H1 (cell line): ENCODE results near the gene METRN. TPM values are rescaled to one million over a fixed set of nuclear protein-coding genes. Genes with fewer than 3 reads are reported as not detected.

ENCODE experiments used
- CTCF ChIA-PET: fragments of 300-600 bp; sonication (Branson Sonifier 250); formaldehyde crosslinking; loops from one replicate; lab custom pipeline; 2021; ENCODE audit not compliant: partially characterized antibody; lab: Charles Lee
- POLR2A ChIA-PET: fragments of 300-600 bp; sonication (Branson Sonifier 250); formaldehyde crosslinking; loops from one replicate; lab custom pipeline; 2021; ENCODE audit warnings: inconsistent platforms; ENCODE audit not compliant: partially characterized antibody; lab: Charles Lee
- DNase-seq, 2 experiments: peaks; one replicate each; pipeline versions ENCODE4 v3.0.0 to v3.0.0-alpha.2; 2010 to 2022; ENCODE audit warnings: low spot score in 2 of 2, low read depth in 1 of 2, mixed read lengths in 1 of 2
- FAIRE-seq: peaks from 2 replicates; lab custom pipeline; 2011; peaks lifted over from hg19 to GRCh38; lab: Jason Lieb, UNC
- H2AFZ ChIP-seq: 2 replicates; pipeline ENCODE4 v1.8.1; 2012; ENCODE audit warnings: low read length, inconsistent platforms
- H2AK5ac ChIP-seq: 2 replicates; pipeline ENCODE4 v1.6.1; 2013; ENCODE audit warnings: low read depth, low read length
- H2BK120ac ChIP-seq: replicated peaks from 2 replicates; pipeline ENCODE3; 2013; ENCODE audit warnings: low read depth, low read length, inconsistent platforms
- H2BK12ac ChIP-seq: 2 replicates; pipeline ENCODE4 v1.6.1; 2013; ENCODE audit warnings: low read depth, low read length
- H2BK15ac ChIP-seq: 2 replicates; pipeline ENCODE4 v1.6.1; 2013; ENCODE audit warnings: low read length
- H2BK20ac ChIP-seq: 2 replicates; pipeline ENCODE4 v1.6.1; 2013; ENCODE audit warnings: low read length
- H2BK5ac ChIP-seq: 2 replicates; pipeline ENCODE4 v1.6.1; 2013; ENCODE audit warnings: low read depth, low read length
- H3K14ac ChIP-seq: 2 replicates; pipeline ENCODE4 v1.6.1; 2013; ENCODE audit warnings: inconsistent platforms; ENCODE audit not compliant: insufficient read length
- H3K18ac ChIP-seq: 2 replicates; pipeline ENCODE4 v1.6.1; 2013; ENCODE audit warnings: low read length; ENCODE audit errors: extremely low read depth
- H3K23ac ChIP-seq: 2 replicates; pipeline ENCODE4 v1.6.1; 2013; ENCODE audit warnings: inconsistent platforms; ENCODE audit not compliant: insufficient read length
- H3K23me2 ChIP-seq: 2 replicates; pipeline ENCODE4 v1.6.1; 2013; ENCODE audit warnings: low read depth, low read length
- H3K27ac ChIP-seq: 2 replicates; pipeline ENCODE4 v1.6.1; 2011; ENCODE audit warnings: low read depth, low read length, inconsistent platforms
- H3K27me3 ChIP-seq, 4 experiments: replicated peaks in 1 of 4; 1 replicate in 1 of 4; 2 replicates in 3 of 4; pipeline versions ENCODE4 v1.6.1 to v1.8.1; 2011 to 2013; ENCODE audit warnings: low read length in 3 of 4, mild to moderate bottlenecking in 3 of 4, inconsistent platforms in 2 of 4, mixed read lengths in 2 of 4, moderate library complexity in 1 of 4; ENCODE audit not compliant: control insufficient read depth in 3 of 4, insufficient read depth in 3 of 4; ENCODE audit errors: extremely low read depth in 1 of 4
- H3K36me3 ChIP-seq, 4 experiments: 2 replicates each; pipeline versions ENCODE4 v1.6.1 to v1.8.1; 2011 to 2013; ENCODE audit warnings: mild to moderate bottlenecking in 4 of 4, low read length in 3 of 4, moderate library complexity in 2 of 4, control low read depth in 1 of 4, inconsistent platforms in 1 of 4; ENCODE audit not compliant: insufficient read depth in 4 of 4, control insufficient read depth in 2 of 4
- H3K4ac ChIP-seq: replicated peaks from 2 replicates; pipeline ENCODE3; 2013; ENCODE audit warnings: low read length, low read depth, mixed read lengths, inconsistent platforms; ENCODE audit not compliant: insufficient read length
- H3K4me1 ChIP-seq, 4 experiments: replicated peaks in 1 of 4; 1 replicate in 1 of 4; 2 replicates in 3 of 4; pipeline versions ENCODE4 v1.6.1 to v1.8.1; 2011 to 2013; ENCODE audit warnings: low read length in 3 of 4, inconsistent platforms in 2 of 4, mixed read lengths in 1 of 4; ENCODE audit not compliant: insufficient read depth in 4 of 4, control insufficient read depth in 3 of 4
- H3K4me2 ChIP-seq, 2 experiments: 2 replicates each; pipeline versions ENCODE4 v1.6.1 to v1.8.1; 2011 to 2013; ENCODE audit warnings: low read depth in 2 of 2, low read length in 2 of 2, control low read depth in 1 of 2, inconsistent platforms in 1 of 2, mild to moderate bottlenecking in 1 of 2; ENCODE audit not compliant: insufficient read depth in 1 of 2
- H3K4me3 ChIP-seq, 4 experiments: fragments of 200-600, 300-600 bp in 1 of 4; sonication (generic), shearing (Covaris generic), sonication (Bioruptor Twin) in 1 of 4; 2 replicates each; pipeline versions ENCODE4 v1.5.1 to v1.8.1; 2011 to 2016; ENCODE audit warnings: low read length in 4 of 4, low read depth in 3 of 4, control low read depth in 2 of 4, inconsistent platforms in 2 of 4, mild to moderate bottlenecking in 2 of 4, mixed read lengths in 1 of 4, moderate library complexity in 1 of 4; ENCODE audit not compliant: insufficient read depth in 2 of 4; ENCODE audit errors: extremely low read depth in 1 of 4
- H3K56ac ChIP-seq: replicated peaks from 2 replicates; pipeline ENCODE3; 2013; ENCODE audit warnings: low read depth, mild to moderate bottlenecking, mixed read lengths, low read length, inconsistent platforms; ENCODE audit not compliant: insufficient read length
- H3K79me1 ChIP-seq: 2 replicates; pipeline ENCODE4 v1.6.1; 2013; ENCODE audit warnings: low read depth, low read length, control low read depth
- H3K79me2 ChIP-seq, 2 experiments: 2 replicates each; pipeline versions ENCODE4 v1.6.1 to v1.8.1; 2012 to 2013; ENCODE audit warnings: low read length in 2 of 2, mild to moderate bottlenecking in 2 of 2, inconsistent platforms in 1 of 2; ENCODE audit not compliant: insufficient read depth in 2 of 2, control insufficient read depth in 1 of 2
- H3K9ac ChIP-seq, 4 experiments: replicated peaks in 1 of 4; 1 replicate in 1 of 4; 2 replicates in 3 of 4; pipeline versions ENCODE4 v1.6.1 to v1.8.1; 2011 to 2013; ENCODE audit warnings: low read depth in 3 of 4, low read length in 3 of 4, control low read depth in 2 of 4, mild to moderate bottlenecking in 2 of 4, moderate library complexity in 2 of 4, inconsistent platforms in 1 of 4; ENCODE audit errors: extremely low read depth in 1 of 4
- H3K9me3 ChIP-seq, 2 experiments: 2 replicates each; pipeline versions ENCODE4 v1.6.1 to v1.8.1; 2012 to 2013; ENCODE audit warnings: mild to moderate bottlenecking in 2 of 2, moderate library complexity in 2 of 2, control low read depth in 1 of 2, inconsistent platforms in 1 of 2, low read depth in 1 of 2, low read length in 1 of 2, mixed read lengths in 1 of 2; ENCODE audit not compliant: insufficient read depth in 2 of 2
- H4K20me1 ChIP-seq, 2 experiments: replicated peaks in 1 of 2; 2 replicates each; pipeline versions ENCODE3 to v1.8.1; 2011 to 2013; ENCODE audit warnings: inconsistent platforms in 2 of 2, low read length in 2 of 2, mild to moderate bottlenecking in 1 of 2; ENCODE audit not compliant: insufficient read depth in 2 of 2, control insufficient read depth in 1 of 2
- H4K5ac ChIP-seq: 2 replicates; pipeline ENCODE4 v1.6.1; 2013; ENCODE audit warnings: low read length, low read depth, mixed read lengths, inconsistent platforms; ENCODE audit not compliant: insufficient read length
- H4K8ac ChIP-seq: 2 replicates; pipeline ENCODE4 v1.8.0; 2013; ENCODE audit warnings: mild to moderate bottlenecking, moderate library complexity, low read length, inconsistent platforms; ENCODE audit not compliant: insufficient read depth; ENCODE audit errors: extremely low read depth
- H4K91ac ChIP-seq: replicated peaks from 2 replicates; pipeline ENCODE3; 2013; ENCODE audit warnings: low read length, mixed read lengths, inconsistent platforms; ENCODE audit not compliant: insufficient read length
- BACH1 ChIP-seq: IDR thresholded peaks from 2 replicates; pipeline ENCODE4 v1.6.1; 2012; ENCODE audit warnings: low read length, improper control_type of control experiment
- CBX5 ChIP-seq: fragments of 300-800, 300-1000 bp; sonication (generic); IDR thresholded peaks from 2 replicates; pipeline ENCODE4 v1.7.1; 2016; ENCODE audit warnings: antibody characterized with exemption, low read length, low read depth
- CHD1 ChIP-seq: IDR thresholded peaks from 2 replicates; pipeline ENCODE4 v1.6.1; 2012; ENCODE audit warnings: low read depth, low read length, improper control_type of control experiment
- EZH2 ChIP-seq: fragments of 200-600 bp; sonication (generic); IDR thresholded peaks from 2 replicates; pipeline ENCODE4 v1.7.1; 2012; ENCODE audit warnings: low read depth, mild to moderate bottlenecking, moderate library complexity, low read length, inconsistent platforms; ENCODE audit not compliant: severe bottlenecking
- GABPA ChIP-seq: IDR thresholded peaks from 2 replicates; pipeline ENCODE4 v1.6.1; 2011; ENCODE audit warnings: mild to moderate bottlenecking, low read length, moderate library complexity, borderline replicate concordance; ENCODE audit not compliant: insufficient read depth
- GTF2F1 ChIP-seq: IDR thresholded peaks from 2 replicates; pipeline ENCODE4 v1.6.1; 2012; ENCODE audit warnings: low read depth, low read length, improper control_type of control experiment, borderline replicate concordance
- KDM1A ChIP-seq: fragments of 200-600, 300-600 bp; sonication (generic); IDR thresholded peaks from 2 replicates; pipeline ENCODE4 v1.7.1; 2016; ENCODE audit warnings: mild to moderate bottlenecking, low read length, borderline replicate concordance
- MAFK ChIP-seq: IDR thresholded peaks from 2 replicates; pipeline ENCODE4 v1.6.1; 2012; ENCODE audit warnings: low read depth, mild to moderate bottlenecking, improper control_type of control experiment, low read length
- RXRA ChIP-seq: IDR thresholded peaks from 2 replicates; pipeline ENCODE4 v1.6.1; 2011; ENCODE audit warnings: low read depth, mild to moderate bottlenecking, low read length, moderate library complexity; ENCODE audit not compliant: insufficient read depth
- SIN3A ChIP-seq, 2 experiments: IDR thresholded peaks in 1 of 2; conservative IDR thresholded peaks in 1 of 2; 2 replicates each; pipeline ENCODE4 v1.6.1; 2011 to 2012; ENCODE audit warnings: low read length in 2 of 2, improper control_type of control experiment in 1 of 2, low read depth in 1 of 2, mild to moderate bottlenecking in 1 of 2
- TCF12 ChIP-seq: IDR thresholded peaks from 2 replicates; pipeline ENCODE4 v1.6.1; 2011; ENCODE audit warnings: low read depth, mild to moderate bottlenecking, low read length
- WGBS, 2 experiments: shearing (Covaris generic) in 1 of 2; methylation state at CpG; one replicate each; pipeline versions ENCODE4 v1.1.6 to v1.1.7; 2013 to 2015; ENCODE audit warnings: low lambda C conversion rate in 2 of 2, mixed read lengths in 2 of 2, inconsistent platforms in 1 of 2, low coverage in 1 of 2, missing lambda C conversion rate in 1 of 2; ENCODE audit not compliant: insufficient replicate concordance in 2 of 2, insufficient coverage in 1 of 2, insufficient read length in 1 of 2; ENCODE audit errors: extremely low coverage in 1 of 2, missing lambda C conversion rate in 1 of 2; 5-methylcytosine and 5-hydroxymethylcytosine counted together
- polyA plus RNA-seq, 7 experiments: library from polyadenylated mRNA; depleted of rRNA in 3 of 7; stranded (reverse) in 5 of 7; unstranded in 2 of 7; fragments of >200 nt in 5 of 7; fragments of 200-250 nt in 2 of 7; gene quantifications; 1 replicate in 5 of 7; 2 replicates in 1 of 7; 4 replicates in 1 of 7; pipeline versions ENCODE4 v1.2.1 to v1.2.3, GENCODE V29; 2011 to 2013; ENCODE audit warnings: missing spikeins in 2 of 7, mixed read lengths in 2 of 7
- total RNA-seq: library from RNA; stranded (reverse); fragmentation: NEBNext Ultra II Directional; extraction: Animal tissue kit (Norgen Biotek cat#: 25700); gene quantifications from 2 replicates; pipeline ENCODE4 v1.2.1, GENCODE V29; 2021

Gene METRN
- total and polyA plus RNA-seq, 2 of the 8 experiments (the other 6 are each of a cell fraction or from before 2014, with no cell fraction given): 18.7 to 25.8 TPM

DNA sequence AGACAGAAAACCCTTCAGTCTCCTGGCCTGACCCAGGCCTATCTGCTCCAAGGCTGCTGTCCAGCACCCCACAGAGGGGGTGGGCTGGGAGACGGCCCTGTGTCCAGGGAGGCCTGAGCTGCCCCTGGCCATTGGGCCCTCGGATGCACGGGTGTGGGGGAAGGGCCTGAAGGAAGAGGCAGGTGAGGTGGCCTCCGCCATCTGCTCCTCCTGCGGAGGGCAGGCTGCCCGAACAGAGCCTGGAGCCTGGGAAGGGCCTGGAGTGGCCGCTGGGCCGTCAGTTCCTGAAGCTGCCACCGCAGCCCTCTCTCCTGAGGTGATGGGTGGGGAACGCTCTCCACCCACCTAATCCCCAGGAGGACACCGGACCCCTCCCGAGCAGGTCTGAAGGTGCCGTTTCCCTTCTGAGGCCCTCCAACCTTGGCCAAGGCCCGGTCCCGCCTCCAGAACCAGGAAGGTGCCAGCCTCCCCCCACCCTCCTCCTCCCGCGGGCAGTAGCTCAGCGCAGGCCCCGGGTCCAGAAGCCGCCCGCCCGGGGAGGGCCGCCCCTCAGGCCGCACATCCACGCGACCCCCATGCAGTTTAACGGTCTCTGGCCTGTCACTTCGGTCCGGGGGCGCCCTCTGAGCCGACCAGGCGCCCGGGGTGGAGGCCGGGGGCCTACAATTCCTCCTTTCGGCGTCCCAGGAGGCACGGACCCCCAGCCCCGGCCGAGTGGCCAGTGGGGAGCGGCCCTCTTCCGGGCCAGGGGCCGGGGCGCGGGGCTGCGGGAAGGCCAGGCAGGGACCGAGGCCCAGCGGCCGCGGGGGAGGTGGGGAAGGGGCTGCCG is 10.2 kb upstream of the METRN start:
- no peak overlapping the region for H3K4ac ChIP-seq
- H3K56ac ChIP-seq: no peak overlapping the region
- no peak overlapping the region for H2AK5ac ChIP-seq
- no peak overlapping the region for H2BK15ac ChIP-seq
- POLR2A ChIA-PET: interaction anchor here (1.1 to 4.5 kb wide), 7 partner anchors 9 to 96 kb away, joined by 3 to 30 read pairs (median 5); partner anchors contain the start of genes ANTKMT, CCDC78, GNG13 and WDR24
- H2BK12ac ChIP-seq: no peak overlapping the region
- WGBS, 2 experiments: 41% methylated on average over 24 of the region's 50 CpGs; no CpG with 5 or more reads in 1 of the 2 experiments
- H3K27ac ChIP-seq: no peak overlapping the region
- H4K20me1 ChIP-seq: peaks cover 8 to 30% of the 10 kb centered on the region in 2 experiments
- H3K9ac ChIP-seq: no peak overlapping the region
- CTCF ChIA-PET: interaction anchor here (1.1 to 33.4 kb wide), 6 partner anchors 8 to 80 kb away, joined by 3 to 977 read pairs (median 4); partner anchors contain the start of genes ANTKMT, CCDC78, CIAO3 and HAGHL
- H3K4me1 ChIP-seq: peaks cover 0 to 9% (median 3%) of the 10 kb centered on the region in 4 experiments; a peak in 4 of 7 replicates
- H3K79me2 ChIP-seq: no peaks in the 10 kb centered on the region
- no peak overlapping the region for H2BK20ac ChIP-seq
- peaks cover 12% of the 10 kb centered on the region; the same call in 1 of the 2 replicates for H3K23me2 ChIP-seq
- H3K9me3 ChIP-seq: no peaks in the 10 kb centered on the region
- no peak overlapping the region for H2BK5ac ChIP-seq
- H2BK120ac ChIP-seq: no peak overlapping the region
- DNase-seq (peak in 1 of 2 experiments; percentile 58), FAIRE-seq (no peak)
- H3K23ac ChIP-seq: no peak overlapping the region
- peak overlapping the region; percentile 56 to 66; a peak in 3 of 4 replicates for H3K4me2 ChIP-seq
- peak overlapping the region in 3 of 4 experiments; percentile 17 to 56 (median 34); a peak in 3 of 8 replicates for H3K4me3 ChIP-seq
- no peak overlapping the region for H3K18ac ChIP-seq
- no peak overlapping the region for H4K5ac ChIP-seq
- H3K36me3 ChIP-seq: no peaks in the 10 kb centered on the region
- H2AFZ ChIP-seq: no peak overlapping the region
- H3K14ac ChIP-seq: no peak overlapping the region
- peaks cover 61 to 93% (median 85%) of the 10 kb centered on the region in 4 experiments for H3K27me3 ChIP-seq
- no peak overlapping the region; the same call in 1 of the 2 replicates for H4K8ac ChIP-seq
- no peak overlapping the region for H4K91ac ChIP-seq
- TF ChIP-seq TCF12: no peak
- no peak for TF ChIP-seq KDM1A
- no peak for TF ChIP-seq GTF2F1
- TF ChIP-seq BACH1: no peak
- TF ChIP-seq RXRA: no peak
- TF ChIP-seq GABPA: 0 out of 2 replicates have a peak, but pooled peaks have one; percentile 46
- no peak for TF ChIP-seq SIN3A (conservative IDR thresholded peaks at IDR 0.05 in 1 of 2, IDR thresholded peaks at IDR 0.05 in 1 of 2; ENCODE audit: low read depth in 1 of 2, low read length in 2 of 2)
- no peak for TF ChIP-seq CBX5
- no peak for TF ChIP-seq CHD1
- TF ChIP-seq MAFK: no peak
- peak; percentile 15 for TF ChIP-seq EZH2
- no peaks in the 10 kb centered on the region for H3K79me1 ChIP-seq
